GM20000 (cell line): ENCODE data around the gene ZNF346.

Experiments
- DNase-seq: peaks from one replicate; pipeline ENCODE4 v3.0.0; 2012; ENCODE audit warnings: low spot score
- CTCF ChIP-seq: IDR thresholded peaks from 2 replicates; pipeline ENCODE4 v1.5.1; 2012; ENCODE audit warnings: mild to moderate bottlenecking, control low read depth; ENCODE audit errors: extremely low read depth, missing control alignments

Gene ZNF346

DNA sequence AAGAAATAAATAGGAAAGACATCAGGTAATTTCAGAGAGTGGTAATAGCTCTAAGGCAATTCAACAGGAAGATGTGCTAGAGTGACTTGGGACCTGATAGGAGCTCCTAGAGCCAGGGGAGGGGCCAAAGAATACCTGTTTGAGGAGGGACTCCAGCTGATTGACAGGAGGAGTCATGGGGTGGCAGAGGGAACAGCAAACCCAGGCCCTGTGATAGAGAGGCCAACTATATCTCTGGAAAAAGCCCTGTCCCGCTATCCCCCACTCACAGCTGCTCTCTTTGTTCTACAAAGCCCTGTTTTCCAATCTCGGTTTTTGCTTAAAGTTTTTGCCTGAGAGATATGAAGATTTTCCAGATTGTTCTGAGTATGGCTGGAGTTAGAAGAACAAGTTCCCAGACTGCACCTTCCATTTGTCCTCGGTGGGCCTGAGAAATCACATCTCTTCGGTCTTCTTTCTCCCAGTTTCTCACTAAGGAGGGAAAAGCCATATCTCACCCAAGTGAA, 102.0 kb downstream of the ZNF346 start:
- DNase-seq, result peak; percentile 67
- TF ChIP-seq CTCF, result no peak

GRCh38 chr5:177126771-177127170, 104.3 kb downstream of the ZNF346 start:
- DNase-seq, result no peak
- no peak for TF ChIP-seq CTCF

DNA sequence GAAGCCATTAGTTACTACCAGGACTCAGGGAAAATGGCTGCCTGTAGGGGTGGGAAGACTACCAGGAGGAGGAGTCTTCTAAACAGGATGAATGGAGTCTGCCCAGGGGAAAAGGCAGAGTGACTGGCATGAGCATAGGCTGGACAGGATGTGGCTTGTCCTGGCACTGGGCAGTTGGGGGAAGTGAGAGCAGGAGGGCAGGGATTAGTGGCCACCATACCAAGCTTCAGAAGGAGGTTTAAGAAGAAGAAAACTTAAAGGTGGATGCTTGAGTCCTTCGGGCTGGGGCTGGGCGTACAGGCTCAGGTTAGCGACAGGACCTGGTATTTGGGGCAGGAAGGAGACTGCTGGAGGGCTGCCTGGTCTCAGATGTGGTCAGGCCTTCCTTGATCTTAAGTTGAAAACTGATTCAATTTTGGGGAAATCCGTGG, 106.1 kb downstream of the ZNF346 start:
- peak; percentile 4 for DNase-seq
- no peak for TF ChIP-seq CTCF

- no peak for DNase-seq
- no peak for TF ChIP-seq CTCF
Observed at GRCh38 chr5:177130211-177131018, 107.9 kb downstream of the ZNF346 start.
